Measurements from ENCODE around the gene MAG.
"Not testable (repeated sequence)": the region's sequence is repeated elsewhere in the genome, so short reads cannot be mapped to it uniquely, and the experiment has no call there.

MAG gene

GRCh38 chr19:35285465-35285864 is 6.5 kb upstream of the MAG start:
- 94% methylated on average over 2 of the region's 3 CpGs for WGBS
- DNase-seq; H2AFZ ChIP-seq (ENCODE audit: low read depth, low read length); H3K27ac ChIP-seq (ENCODE audit: low read length, poor library complexity, severe bottlenecking); H2BK5ac ChIP-seq (ENCODE audit: low read depth, low read length, poor library complexity, severe bottlenecking); H2BK12ac ChIP-seq (ENCODE audit: low read length in 2 of 2); H3K4me3 ChIP-seq (ENCODE audit: insufficient read depth in 1 of 2, low read depth in 1 of 2, low read length in 2 of 2); H4K8ac ChIP-seq (ENCODE audit: low read length); H3K79me1 ChIP-seq (replicated peaks; ENCODE audit: low read length, poor library complexity, severe bottlenecking); H3K4me2 ChIP-seq (ENCODE audit: low read length, poor library complexity, severe bottlenecking); H3K4me1 ChIP-seq (ENCODE audit: control insufficient read depth, insufficient read depth, low read depth, low read length); H3K4ac ChIP-seq (ENCODE audit: low read depth in 1 of 2, low read length in 2 of 2); H3K18ac ChIP-seq (ENCODE audit: low read depth in 1 of 2, low read length in 2 of 2); H3K9me3 ChIP-seq (ENCODE audit: control insufficient read depth, low read length); H2BK15ac ChIP-seq (ENCODE audit: low read depth, poor library complexity, severe bottlenecking); H3K14ac ChIP-seq (ENCODE audit: low read length in 2 of 2); H3K9ac ChIP-seq (ENCODE audit: low read length); H3K36me3 ChIP-seq (ENCODE audit: control insufficient read depth in 1 of 2, insufficient read depth in 2 of 2, low read depth in 1 of 2, low read length in 2 of 2); H3K23ac ChIP-seq (ENCODE audit: low read length in 2 of 2); H2BK120ac ChIP-seq (ENCODE audit: low read depth, low read length); H4K91ac ChIP-seq (ENCODE audit: low read length); H2AK5ac ChIP-seq (ENCODE audit: low read length, severe bottlenecking): not testable (repeated sequence)
- H3K27me3 ChIP-seq (ENCODE audit: control insufficient read depth in 1 of 2, insufficient read depth in 1 of 2, low read length in 2 of 2) = peaks cover 29 to 44% of the 10 kb centered on the region in 2 experiments

DNA sequence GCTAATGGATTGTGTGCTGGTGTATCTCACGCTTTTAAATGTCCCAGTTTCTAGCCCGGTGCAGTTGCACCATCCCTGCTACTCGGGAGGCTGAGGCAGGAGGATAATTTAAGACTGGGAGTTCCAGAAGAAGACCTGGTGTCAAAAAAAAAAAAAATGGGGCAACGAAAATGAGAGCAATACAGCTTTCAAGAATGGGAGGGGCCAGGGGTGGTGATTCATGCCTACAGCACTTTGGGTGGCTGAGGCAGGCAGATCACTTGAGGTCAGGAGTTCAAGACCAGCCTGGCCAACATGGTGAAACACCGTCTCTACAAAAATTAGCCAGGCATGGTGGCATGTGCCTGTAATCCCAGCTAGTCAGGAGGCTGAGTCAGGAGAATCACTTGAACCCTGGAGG is 5.9 kb upstream of the MAG start:
- H3K23ac ChIP-seq (ENCODE audit: low read length in 2 of 2); H3K36me3 ChIP-seq (ENCODE audit: control insufficient read depth in 1 of 2, insufficient read depth in 2 of 2, low read depth in 1 of 2, low read length in 2 of 2); H4K8ac ChIP-seq (ENCODE audit: low read length); H3K14ac ChIP-seq (ENCODE audit: low read length in 2 of 2); DNase-seq; H3K4ac ChIP-seq (ENCODE audit: low read depth in 1 of 2, low read length in 2 of 2); H3K4me1 ChIP-seq (ENCODE audit: control insufficient read depth, insufficient read depth, low read depth, low read length); H3K9me3 ChIP-seq (ENCODE audit: control insufficient read depth, low read length); H3K4me3 ChIP-seq (ENCODE audit: insufficient read depth in 1 of 2, low read depth in 1 of 2, low read length in 2 of 2); H3K27ac ChIP-seq (ENCODE audit: low read length, poor library complexity, severe bottlenecking); H4K91ac ChIP-seq (ENCODE audit: low read length); H2BK120ac ChIP-seq (ENCODE audit: low read depth, low read length); H3K18ac ChIP-seq (ENCODE audit: low read depth in 1 of 2, low read length in 2 of 2); H2BK15ac ChIP-seq (ENCODE audit: low read depth, poor library complexity, severe bottlenecking); H3K9ac ChIP-seq (ENCODE audit: low read length); H2AFZ ChIP-seq (ENCODE audit: low read depth, low read length); H3K4me2 ChIP-seq (ENCODE audit: low read length, poor library complexity, severe bottlenecking); H3K79me1 ChIP-seq (replicated peaks; ENCODE audit: low read length, poor library complexity, severe bottlenecking); H2BK12ac ChIP-seq (ENCODE audit: low read length in 2 of 2); H2AK5ac ChIP-seq (ENCODE audit: low read length, severe bottlenecking); H2BK5ac ChIP-seq (ENCODE audit: low read depth, low read length, poor library complexity, severe bottlenecking): not testable (repeated sequence)
- WGBS = 76% methylated on average over 5 of the region's 5 CpGs
- peaks cover 32 to 47% of the 10 kb centered on the region in 2 experiments for H3K27me3 ChIP-seq (ENCODE audit: control insufficient read depth in 1 of 2, insufficient read depth in 1 of 2, low read length in 2 of 2)

- H4K91ac ChIP-seq (ENCODE audit: low read length) = no peak overlapping the region
- no peak overlapping the region for H3K4me3 ChIP-seq (ENCODE audit: insufficient read depth in 1 of 2, low read depth in 1 of 2, low read length in 2 of 2)
- no peak for DNase-seq
- H3K79me1 ChIP-seq (replicated peaks; ENCODE audit: low read length, poor library complexity, severe bottlenecking) = no peaks in the 10 kb centered on the region
- no peak overlapping the region for H2BK120ac ChIP-seq (ENCODE audit: low read depth, low read length)
- H3K4ac ChIP-seq (ENCODE audit: low read depth in 1 of 2, low read length in 2 of 2) = no peak overlapping the region
- H4K8ac ChIP-seq (ENCODE audit: low read length) = no peak overlapping the region
- WGBS = 86% methylated on average over 10 of the region's 10 CpGs
- H2BK15ac ChIP-seq (ENCODE audit: low read depth, poor library complexity, severe bottlenecking) = no peak overlapping the region
- no peak overlapping the region for H3K9ac ChIP-seq (ENCODE audit: low read length)
- H3K27ac ChIP-seq (ENCODE audit: low read length, poor library complexity, severe bottlenecking) = no peak overlapping the region
- no peaks in the 10 kb centered on the region for H3K4me1 ChIP-seq (ENCODE audit: control insufficient read depth, insufficient read depth, low read depth, low read length)
- H3K18ac ChIP-seq (ENCODE audit: low read depth in 1 of 2, low read length in 2 of 2) = no peak overlapping the region
- no peak overlapping the region for H2AK5ac ChIP-seq (ENCODE audit: low read length, severe bottlenecking)
- H3K9me3 ChIP-seq (ENCODE audit: control insufficient read depth, low read length) = no peaks in the 10 kb centered on the region
- H3K14ac ChIP-seq (ENCODE audit: low read length in 2 of 2) = no peak overlapping the region
- no peak overlapping the region for H3K4me2 ChIP-seq (ENCODE audit: low read length, poor library complexity, severe bottlenecking)
- no peaks in the 10 kb centered on the region for H3K36me3 ChIP-seq (ENCODE audit: control insufficient read depth in 1 of 2, insufficient read depth in 2 of 2, low read depth in 1 of 2, low read length in 2 of 2)
- no peak overlapping the region for H2AFZ ChIP-seq (ENCODE audit: low read depth, low read length)
- no peak overlapping the region for H2BK12ac ChIP-seq (ENCODE audit: low read length in 2 of 2)
- H3K27me3 ChIP-seq (ENCODE audit: control insufficient read depth in 1 of 2, insufficient read depth in 1 of 2, low read length in 2 of 2) = peaks cover 25 to 45% of the 10 kb centered on the region in 2 experiments
- no peak overlapping the region for H3K23ac ChIP-seq (ENCODE audit: low read length in 2 of 2)
- no peak overlapping the region for H2BK5ac ChIP-seq (ENCODE audit: low read depth, low read length, poor library complexity, severe bottlenecking)
These were observed 4.2 kb upstream of the MAG start for GRCh38 chr19:35287713-35288112.

GRCh38 chr19:35288331-35288730 is 3.6 kb upstream of the MAG start:
- Histone ChIP-seq H3K27me3 (ENCODE audit: control insufficient read depth in 1 of 2, insufficient read depth in 1 of 2, low read length in 2 of 2) (peaks cover 23 to 46% of the 10 kb centered on the region in 2 experiments), H2BK120ac (ENCODE audit: low read depth, low read length) (no peak overlapping the region), H2AK5ac (ENCODE audit: low read length, severe bottlenecking) (no peak overlapping the region), H3K4me3 (ENCODE audit: insufficient read depth in 1 of 2, low read depth in 1 of 2, low read length in 2 of 2) (no peak overlapping the region), H3K4me1 (ENCODE audit: control insufficient read depth, insufficient read depth, low read depth, low read length) (no peaks in the 10 kb centered on the region), H3K9ac (ENCODE audit: low read length) (no peak overlapping the region), H3K27ac (ENCODE audit: low read length, poor library complexity, severe bottlenecking) (no peak overlapping the region), H3K9me3 (ENCODE audit: control insufficient read depth, low read length) (no peaks in the 10 kb centered on the region), H3K4ac (ENCODE audit: low read depth in 1 of 2, low read length in 2 of 2) (no peak overlapping the region), H3K18ac (ENCODE audit: low read depth in 1 of 2, low read length in 2 of 2) (no peak overlapping the region), H3K23ac (ENCODE audit: low read length in 2 of 2) (no peak overlapping the region), H4K8ac (ENCODE audit: low read length) (no peak overlapping the region), H3K79me1 (replicated peaks; ENCODE audit: low read length, poor library complexity, severe bottlenecking) (no peaks in the 10 kb centered on the region), H2BK5ac (ENCODE audit: low read depth, low read length, poor library complexity, severe bottlenecking) (no peak overlapping the region), H3K14ac (ENCODE audit: low read length in 2 of 2) (no peak overlapping the region), H3K4me2 (ENCODE audit: low read length, poor library complexity, severe bottlenecking) (no peak overlapping the region), H3K36me3 (ENCODE audit: control insufficient read depth in 1 of 2, insufficient read depth in 2 of 2, low read depth in 1 of 2, low read length in 2 of 2) (no peaks in the 10 kb centered on the region), H2BK15ac (ENCODE audit: low read depth, poor library complexity, severe bottlenecking) (no peak overlapping the region), H4K91ac (ENCODE audit: low read length) (no peak overlapping the region), H2AFZ (ENCODE audit: low read depth, low read length) (no peak overlapping the region), H2BK12ac (ENCODE audit: low read length in 2 of 2) (no peak overlapping the region)
- DNase-seq = no peak
- WGBS = 79% methylated on average over 2 of the region's 2 CpGs

All from mesenchymal stem cell (in vitro differentiated cells and primary cell).